Measurements from ENCODE around the gene PALLD.

GRCh38 chr4:168776382-168776781, 279.5 kb downstream of the PALLD start:
- no peak for TF ChIP-seq GATA2 (IDR thresholded peaks at IDR 0.05; ENCODE audit: low read depth, low read length)
- TF ChIP-seq GATA3 (IDR thresholded peaks at IDR 0.05; ENCODE audit: low read depth, low read length): no peak
